Ramos (cell line): Measurements from ENCODE around the gene EXOC7.
"Not testable (repeated sequence)": the region's sequence is repeated elsewhere in the genome, so short reads cannot be mapped to it uniquely, and the experiment has no call there.

Experiments
- in situ Hi-C: fragments of 300-500 bp; cut with MboI; formaldehyde crosslinking; loops from one replicate; pipeline ENCODE4 v1.14.3; 2022; ENCODE audit warnings: low sequenced_read_pairs; ENCODE audit not compliant: unreplicated experiment

EXOC7 gene

DNA sequence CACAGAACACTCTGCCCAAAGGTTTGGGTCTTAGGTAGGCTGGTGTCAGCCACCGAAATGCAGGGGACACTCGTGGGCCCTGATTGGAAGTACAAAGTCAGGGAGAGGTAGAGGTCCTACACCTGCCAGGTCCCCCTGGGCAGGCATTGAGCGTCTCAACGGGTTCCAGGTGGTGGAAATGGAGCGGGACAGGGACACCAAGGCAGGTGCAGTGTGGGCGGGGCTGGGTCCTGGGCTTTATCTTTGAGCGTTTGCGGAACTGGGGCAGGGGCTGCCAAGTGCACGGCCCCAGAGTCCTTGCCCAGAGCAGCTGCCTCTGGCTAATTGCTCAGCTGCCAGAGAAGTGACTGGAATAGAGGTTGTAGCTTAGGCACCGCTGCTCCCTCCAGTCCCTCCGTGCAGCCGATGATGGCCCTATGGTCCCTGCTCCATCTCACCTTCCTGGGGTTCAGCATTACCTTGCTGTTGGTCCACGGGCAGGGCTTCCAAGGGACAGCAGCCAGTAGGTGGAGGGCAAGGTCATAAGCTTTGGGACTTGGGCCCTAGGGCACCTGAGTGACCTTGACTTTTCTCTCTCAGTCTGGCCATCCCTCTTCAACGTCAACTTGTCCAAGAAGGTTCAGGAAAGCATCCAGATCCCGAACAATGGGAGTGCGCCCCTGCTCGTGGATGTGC is 24.6 kb downstream of the EXOC7 start, which contains the start of gene ZACN:
TSS of gene ZACN (plus strand) at position 323 of the 675 bp plus-strand sequence. CDS start at position 406, 83 bp downstream.
- in situ Hi-C loops, result no loop called here

GRCh38 chr17:76078370-76078769 is 25.2 kb downstream of the EXOC7 start:
- in situ Hi-C loops, result not testable (repeated sequence)

GRCh38 chr17:76077584-76078110 is 25.9 kb downstream of the EXOC7 start:
- in situ Hi-C loops, result no loop called here

GRCh38 chr17:76076765-76077583 is 26.6 kb downstream of the EXOC7 start:
- in situ Hi-C loops, result no loop called here

- in situ Hi-C loops, result no loop called here
Measured at GRCh38 chr17:76076146-76076764, 27.3 kb downstream of the EXOC7 start.

- in situ Hi-C loops, result no loop called here
Measured at GRCh38 chr17:76075364-76076145, 28.0 kb downstream of the EXOC7 start.

- in situ Hi-C loops, result no loop called here
Measured at GRCh38 chr17:76074390-76075363, 28.9 kb downstream of the EXOC7 start, which contains the start of gene GALR2. Gene GALR2 (plus strand): TSS chr17:76074781. CDS start chr17:76074884, 103 bp downstream.

DNA sequence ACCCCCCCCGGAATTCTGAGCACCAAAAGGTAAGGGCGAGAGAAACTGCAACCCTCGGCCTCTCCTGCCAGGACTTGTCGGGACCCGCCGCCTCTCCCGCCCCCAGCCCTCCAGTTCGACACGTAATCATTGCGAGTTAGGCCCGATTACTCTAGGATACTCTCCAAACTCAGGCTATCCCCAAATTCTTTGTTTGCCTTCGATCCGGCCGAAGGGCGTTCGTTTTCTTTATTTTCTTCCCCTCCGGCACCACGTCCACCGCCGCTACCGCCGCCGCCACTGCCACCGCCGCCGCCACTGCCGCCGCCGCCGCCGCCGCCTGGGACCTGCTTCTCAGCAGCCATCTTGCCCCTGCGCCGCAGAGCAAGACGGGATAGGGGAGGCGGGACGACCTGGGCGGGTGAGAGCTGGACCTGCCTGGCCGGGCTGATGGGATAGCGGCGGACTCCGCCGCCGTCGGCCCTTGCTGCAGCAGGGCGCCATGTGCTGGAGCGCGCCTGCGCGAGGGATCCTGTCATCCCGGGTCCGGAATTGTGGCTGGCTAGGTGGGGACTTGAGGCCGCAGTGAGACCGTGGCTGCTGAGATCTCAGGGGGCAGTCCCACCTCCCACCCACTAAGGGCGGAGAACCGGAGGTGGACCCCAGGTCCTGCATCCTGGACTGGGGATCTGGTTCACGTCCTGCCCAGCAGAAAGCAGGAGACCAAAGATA is 31.3 kb downstream of the EXOC7 start, which contains the start of gene SRP68:
TSS of gene SRP68 (minus strand) at position 370 of the 711 bp plus-strand sequence. CDS start at position 344, 26 bp downstream.
- in situ Hi-C loops, result no loop called here

- in situ Hi-C loops, result no loop called here
Measured at GRCh38 chr17:76071531-76072147, 31.9 kb downstream of the EXOC7 start.

DNA sequence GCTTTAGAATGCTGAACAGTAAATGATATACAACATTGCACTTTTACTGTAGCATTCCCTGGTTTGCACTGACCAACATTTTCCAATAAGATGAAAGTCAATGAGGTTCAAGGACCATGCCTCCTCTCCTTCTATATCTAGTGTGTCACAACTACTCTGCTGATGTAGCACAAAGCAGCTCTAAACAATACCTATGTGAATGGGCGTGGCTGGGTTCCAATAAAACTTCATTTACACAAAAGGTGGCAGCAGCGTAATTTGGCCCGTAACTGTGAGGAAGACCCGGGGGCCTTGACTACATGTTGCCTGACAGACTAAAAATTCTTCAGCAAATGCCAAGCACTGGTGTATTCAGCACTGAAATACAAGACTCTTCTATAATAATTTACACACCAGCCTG is 37.8 kb downstream of the EXOC7 start:
- in situ Hi-C loops, result no loop called here

DNA sequence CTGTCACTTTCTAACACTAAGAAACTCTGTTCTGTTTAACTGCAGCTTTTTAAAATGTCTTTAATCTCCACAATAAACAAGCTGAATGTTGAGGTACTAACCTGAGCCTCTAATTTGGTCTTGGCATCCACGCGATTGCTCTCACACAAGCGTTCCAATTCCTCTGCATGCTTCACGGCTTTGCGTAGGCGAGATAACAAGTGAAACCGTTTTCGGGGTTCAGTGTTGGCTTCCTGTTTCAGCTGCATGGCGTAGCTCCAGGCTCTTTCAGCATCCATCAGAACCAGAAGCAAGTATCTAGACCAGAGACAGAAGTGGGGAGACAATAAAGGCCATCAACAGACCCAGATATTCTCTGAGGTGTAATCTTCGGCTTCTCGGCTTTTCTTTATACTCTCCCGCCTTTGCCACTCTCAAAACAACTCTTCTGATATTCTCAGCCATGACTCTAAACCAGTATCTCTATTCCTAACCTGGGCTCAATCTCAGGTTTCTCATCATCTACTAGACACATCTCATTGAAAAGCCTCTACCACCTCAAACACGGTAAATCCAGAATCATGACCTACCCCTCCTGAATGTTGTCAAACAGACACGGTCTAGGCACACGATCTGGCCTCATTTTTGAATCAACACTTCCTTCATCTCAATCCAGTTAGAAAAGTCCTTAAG is 39.6 kb downstream of the EXOC7 start:
- in situ Hi-C loops, result no loop called here

DNA sequence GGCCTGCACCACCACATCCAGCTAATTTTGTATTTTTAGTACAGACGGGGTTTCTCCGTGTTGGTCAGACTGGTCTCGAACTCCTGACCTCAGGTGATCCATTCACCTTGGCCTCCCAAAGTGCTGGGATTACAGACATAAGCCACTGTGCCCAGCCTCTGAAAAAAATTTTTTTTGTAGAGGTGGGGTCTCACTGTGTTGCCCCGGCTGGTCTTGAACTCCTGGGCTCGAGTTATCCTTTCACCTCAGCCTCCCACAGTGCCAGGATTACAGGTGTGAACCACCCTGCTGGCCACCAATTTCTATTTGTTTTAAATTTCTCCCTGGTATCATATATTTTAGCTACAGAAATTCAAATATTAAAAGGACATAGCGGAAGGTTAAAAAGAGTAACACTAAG is 45.3 kb downstream of the EXOC7 start:
- in situ Hi-C loops, result not testable (repeated sequence)

- in situ Hi-C loops, result no loop called here
Measured at GRCh38 chr17:76056882-76057281, 46.7 kb downstream of the EXOC7 start.

- in situ Hi-C loops, result no loop called here
Measured at GRCh38 chr17:76054112-76054476, 49.5 kb downstream of the EXOC7 start.

- in situ Hi-C loops, result no loop called here
Measured at GRCh38 chr17:76053246-76054111, 50.1 kb downstream of the EXOC7 start.

DNA sequence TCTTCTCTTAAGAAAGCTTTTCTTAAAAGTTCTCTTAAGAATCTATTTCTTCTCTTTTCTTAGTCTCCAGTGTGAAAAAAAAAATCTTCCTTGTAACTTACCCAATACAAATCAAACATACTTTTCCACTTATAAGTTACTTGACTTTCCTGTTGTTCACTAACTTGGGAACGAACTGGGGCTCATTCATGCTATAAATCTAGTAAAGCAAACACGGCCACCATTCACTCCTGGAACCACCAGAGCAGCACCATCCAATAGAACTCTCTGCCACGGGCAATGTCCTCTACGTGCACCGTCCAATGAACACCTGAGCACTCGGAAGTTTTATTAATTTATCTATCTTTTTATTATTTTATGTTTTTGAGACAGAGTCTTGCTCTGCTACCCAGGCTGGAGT is 52.0 kb downstream of the EXOC7 start:
- in situ Hi-C loops, result no loop called here
